GM19467 (cell line): ENCODE measurements around the gene STARD7.
A peak's percentile ranks its signal among the peaks of the same experiment; 100 is the strongest.
"Not testable (repeated sequence)": the region's sequence is repeated elsewhere in the genome, so short reads cannot be mapped to it uniquely, and the experiment has no call there.

Experiments
- ATAC-seq: cut with Tn5 transposase; IDR thresholded peaks from one replicate; pipeline ENCODE4 v1.9.1; 2021; ENCODE audit warnings: mild to moderate bottlenecking, moderate library complexity; ENCODE audit not compliant: unreplicated experiment

The STARD7 gene

GRCh38 chr2:96208143-96209010 lies at the start of gene STARD7:
STARD7 (minus strand) TSS chr2:96208827; CDS start chr2:96208434, 393 bp downstream.
- peak; percentile 85 for ATAC-seq

GRCh38 chr2:96257744-96258143 lies 49.1 kb upstream of the STARD7 start:
- not testable (repeated sequence) for ATAC-seq

GRCh38 chr2:96256611-96257113 lies 48.0 kb upstream of the STARD7 start:
- no peak for ATAC-seq

GRCh38 chr2:96254571-96254970 lies 45.9 kb upstream of the STARD7 start:
- ATAC-seq = no peak

- ATAC-seq = no peak
Measured at GRCh38 chr2:96253006-96253405, 44.4 kb upstream of the STARD7 start.

- no peak for ATAC-seq
Measured at GRCh38 chr2:96252526-96252925, 43.9 kb upstream of the STARD7 start.

- no peak for ATAC-seq
Measured at GRCh38 chr2:96251721-96252292, 43.2 kb upstream of the STARD7 start.

GRCh38 chr2:96250188-96250587 lies 41.6 kb upstream of the STARD7 start:
- ATAC-seq = no peak

- ATAC-seq = no peak
Measured at GRCh38 chr2:96249654-96250053, 41.0 kb upstream of the STARD7 start.

GRCh38 chr2:96248624-96249023 lies 40.0 kb upstream of the STARD7 start:
- no peak for ATAC-seq

GRCh38 chr2:96247896-96248295 lies 39.3 kb upstream of the STARD7 start:
- no peak for ATAC-seq

GRCh38 chr2:96247009-96247408 lies 38.4 kb upstream of the STARD7 start:
- ATAC-seq = no peak

GRCh38 chr2:96245609-96246390 lies 37.2 kb upstream of the STARD7 start:
- ATAC-seq = no peak

- ATAC-seq = no peak
Measured at GRCh38 chr2:96243843-96244242, 35.2 kb upstream of the STARD7 start.

- peak; percentile 81 for ATAC-seq
Measured at GRCh38 chr2:96241900-96242611, 33.4 kb upstream of the STARD7 start.

- ATAC-seq = no peak
Measured at GRCh38 chr2:96241227-96241626, 32.6 kb upstream of the STARD7 start.

GRCh38 chr2:96240341-96241038 lies 31.9 kb upstream of the STARD7 start:
- ATAC-seq = no peak

GRCh38 chr2:96239745-96240264 lies 31.2 kb upstream of the STARD7 start:
- ATAC-seq = no peak

- ATAC-seq = no peak
Measured at GRCh38 chr2:96239091-96239490, 30.5 kb upstream of the STARD7 start.

GRCh38 chr2:96238266-96238665 lies 29.6 kb upstream of the STARD7 start:
- no peak for ATAC-seq
